ENCODE measurements around the gene SNX9.

The SNX9 gene

GRCh38 chr6:157983406-157984119 lies 160.5 kb downstream of the SNX9 start:
- Histone ChIP-seq H4K20me1 (ENCODE audit: insufficient read depth, low read length, poor library complexity, severe bottlenecking) (peaks cover 29% of the 10 kb centered on the region), H3K79me2 (ENCODE audit: insufficient read depth, low read length) (peaks cover 52% of the 10 kb centered on the region), H3K27me3 (ENCODE audit: insufficient read depth, low read length, poor library complexity, severe bottlenecking) (no peaks in the 10 kb centered on the region), H3K9me3 (ENCODE audit: insufficient read depth, low read depth, low read length) (no peaks in the 10 kb centered on the region), H3K9me2 (replicated peaks; ENCODE audit: low read depth, low read length) (no peaks in the 10 kb centered on the region), H3K4me2 (ENCODE audit: low read depth, low read length, poor library complexity, severe bottlenecking) (peak overlapping the region; percentile 98), H3K4me3 (ENCODE audit: low read length, poor library complexity, severe bottlenecking) (peak overlapping the region; percentile 80), H3K4me1 (ENCODE audit: insufficient read depth, low read length, poor library complexity, severe bottlenecking) (peaks cover 50% of the 10 kb centered on the region), H3F3A (ENCODE audit: low read depth) (no peaks in the 10 kb centered on the region), H2AFZ (ENCODE audit: low read length) (no peak overlapping the region), H3K9ac (ENCODE audit: low read depth, low read length, poor library complexity, severe bottlenecking) (peak overlapping the region; percentile 89), H3K36me3 (ENCODE audit: insufficient read depth, low read length) (no peaks in the 10 kb centered on the region)
- no peak for TF ChIP-seq EZH2phosphoT487 (IDR thresholded peaks at IDR 0.05; ENCODE audit: borderline replicate concordance)
- TF ChIP-seq, protein P1, sequence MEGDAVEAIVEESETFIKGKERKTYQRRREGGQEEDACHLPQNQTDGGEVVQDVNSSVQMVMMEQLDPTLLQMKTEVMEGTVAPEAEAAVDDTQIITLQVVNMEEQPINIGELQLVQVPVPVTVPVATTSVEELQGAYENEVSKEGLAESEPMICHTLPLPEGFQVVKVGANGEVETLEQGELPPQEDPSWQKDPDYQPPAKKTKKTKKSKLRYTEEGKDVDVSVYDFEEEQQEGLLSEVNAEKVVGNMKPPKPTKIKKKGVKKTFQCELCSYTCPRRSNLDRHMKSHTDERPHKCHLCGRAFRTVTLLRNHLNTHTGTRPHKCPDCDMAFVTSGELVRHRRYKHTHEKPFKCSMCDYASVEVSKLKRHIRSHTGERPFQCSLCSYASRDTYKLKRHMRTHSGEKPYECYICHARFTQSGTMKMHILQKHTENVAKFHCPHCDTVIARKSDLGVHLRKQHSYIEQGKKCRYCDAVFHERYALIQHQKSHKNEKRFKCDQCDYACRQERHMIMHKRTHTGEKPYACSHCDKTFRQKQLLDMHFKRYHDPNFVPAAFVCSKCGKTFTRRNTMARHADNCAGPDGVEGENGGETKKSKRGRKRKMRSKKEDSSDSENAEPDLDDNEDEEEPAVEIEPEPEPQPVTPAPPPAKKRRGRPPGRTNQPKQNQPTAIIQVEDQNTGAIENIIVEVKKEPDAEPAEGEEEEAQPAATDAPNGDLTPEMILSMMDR (conservative IDR thresholded peaks at IDR 0.05; ENCODE audit: low read length), result no peak

GRCh38 chr6:157984128-157984527 lies 161.1 kb downstream of the SNX9 start:
- Histone ChIP-seq H4K20me1 (ENCODE audit: insufficient read depth, low read length, poor library complexity, severe bottlenecking) (peaks cover 29% of the 10 kb centered on the region), H3K27me3 (ENCODE audit: insufficient read depth, low read length, poor library complexity, severe bottlenecking) (no peaks in the 10 kb centered on the region), H3K4me1 (ENCODE audit: insufficient read depth, low read length, poor library complexity, severe bottlenecking) (peaks cover 56% of the 10 kb centered on the region), H3K79me2 (ENCODE audit: insufficient read depth, low read length) (peaks cover 58% of the 10 kb centered on the region), H3K4me2 (ENCODE audit: low read depth, low read length, poor library complexity, severe bottlenecking) (peak overlapping the region; percentile 98), H2AFZ (ENCODE audit: low read length) (no peak overlapping the region), H3K9ac (ENCODE audit: low read depth, low read length, poor library complexity, severe bottlenecking) (no peak overlapping the region), H3K9me3 (ENCODE audit: insufficient read depth, low read depth, low read length) (no peaks in the 10 kb centered on the region), H3K4me3 (ENCODE audit: low read length, poor library complexity, severe bottlenecking) (peak overlapping the region; percentile 80), H3K9me2 (replicated peaks; ENCODE audit: low read depth, low read length) (no peaks in the 10 kb centered on the region), H3F3A (ENCODE audit: low read depth) (no peaks in the 10 kb centered on the region), H3K36me3 (ENCODE audit: insufficient read depth, low read length) (no peaks in the 10 kb centered on the region)
- TF ChIP-seq, protein P1 (conservative IDR thresholded peaks at IDR 0.05; ENCODE audit: low read length), result no peak

- H3K9me3 ChIP-seq (ENCODE audit: insufficient read depth, low read depth, low read length), result no peaks in the 10 kb centered on the region
- H3F3A ChIP-seq (ENCODE audit: low read depth), result no peaks in the 10 kb centered on the region
- H3K9ac ChIP-seq (ENCODE audit: low read depth, low read length, poor library complexity, severe bottlenecking), result no peak overlapping the region
- no peaks in the 10 kb centered on the region for H3K9me2 ChIP-seq (replicated peaks; ENCODE audit: low read depth, low read length)
- no peaks in the 10 kb centered on the region for H3K36me3 ChIP-seq (ENCODE audit: insufficient read depth, low read length)
- no peaks in the 10 kb centered on the region for H3K27me3 ChIP-seq (ENCODE audit: insufficient read depth, low read length, poor library complexity, severe bottlenecking)
- peaks cover 29% of the 10 kb centered on the region for H4K20me1 ChIP-seq (ENCODE audit: insufficient read depth, low read length, poor library complexity, severe bottlenecking)
- H3K4me1 ChIP-seq (ENCODE audit: insufficient read depth, low read length, poor library complexity, severe bottlenecking), result peaks cover 54% of the 10 kb centered on the region
- TF ChIP-seq, protein P1 (conservative IDR thresholded peaks at IDR 0.05; ENCODE audit: low read length), result no peak
- no peak for TF ChIP-seq EZH2phosphoT487 (IDR thresholded peaks at IDR 0.05; ENCODE audit: borderline replicate concordance)
- peak overlapping the region; percentile 98 for H3K4me2 ChIP-seq (ENCODE audit: low read depth, low read length, poor library complexity, severe bottlenecking)
- peak overlapping the region; percentile 80 for H3K4me3 ChIP-seq (ENCODE audit: low read length, poor library complexity, severe bottlenecking)
- no peak overlapping the region for H2AFZ ChIP-seq (ENCODE audit: low read length)
- peaks cover 63% of the 10 kb centered on the region for H3K79me2 ChIP-seq (ENCODE audit: insufficient read depth, low read length)
Observed at GRCh38 chr6:157984686-157985225, 161.7 kb downstream of the SNX9 start.
